Thoracic aorta (tissue), 2 donors: Measurements from ENCODE around the gene THAP3. TPM values are rescaled to one million over a fixed set of nuclear protein-coding genes. Genes with fewer than 3 reads are reported as not detected.

Experiments used
- ATAC-seq: fragments of 150-250 bp; one replicate; pipeline ENCODE4 v1.8.0; 2017; ENCODE audit warnings: low read depth; ENCODE audit not compliant: insufficient number of reproducible peaks, low FRiP score
- DNase-seq: peaks from one replicate; pipeline ENCODE4 v3.0.0-alpha.2; 2020; ENCODE audit warnings: low spot score
- H3K27ac ChIP-seq, 2 donors: fragments of 200-600 bp; sonication (generic); 1 replicate in 1 of 2; 2 replicates in 1 of 2; pipeline ENCODE4 v1.5.1; 2016; ENCODE audit warnings: mild to moderate bottlenecking in 2 of 2, moderate library complexity in 2 of 2
- H3K27me3 ChIP-seq: fragments of 200-600 bp; sonication (generic); replicated peaks from 2 replicates; pipeline ENCODE4 v1.6.0; 2016; ENCODE audit warnings: mild to moderate bottlenecking; ENCODE audit not compliant: insufficient read depth
- H3K36me3 ChIP-seq: fragments of 200-600 bp; sonication (generic); one replicate; pipeline ENCODE4 v1.5.1; 2016
- H3K4me1 ChIP-seq, 2 donors: fragments of 200-600 bp; sonication (generic); 1 replicate in 1 of 2; 2 replicates in 1 of 2; pipeline versions ENCODE4 v1.5.1 to v1.6.0; 2016; ENCODE audit warnings: low read depth in 2 of 2, mild to moderate bottlenecking in 1 of 2; ENCODE audit not compliant: control insufficient read depth in 1 of 2
- H3K4me3 ChIP-seq: fragments of 200-600 bp; sonication (generic); 2 replicates; pipeline ENCODE4 v1.5.1; 2016; ENCODE audit warnings: mild to moderate bottlenecking
- H3K9me3 ChIP-seq: fragments of 200-600 bp; sonication (generic); 2 replicates; pipeline ENCODE4 v1.5.1; 2016
- total RNA-seq, 2 donors: library from RNA; depleted of rRNA; stranded (reverse); fragments of >200 nt; gene quantifications; one replicate each; pipeline versions ENCODE4 v1.1.0 to v1.2.3, GENCODE V29; 2016
- TF ChIP-seq, protein P1 (sequence below): fragments of 200-600 bp; sonication (generic); IDR thresholded peaks from one replicate; pipeline ENCODE4 v1.5.1; 2019; ENCODE audit warnings: antibody characterized with exemption

THAP3 gene
- total RNA-seq, 2 donors from 2014 or later = 14.1 to 18.7 TPM

DNA sequence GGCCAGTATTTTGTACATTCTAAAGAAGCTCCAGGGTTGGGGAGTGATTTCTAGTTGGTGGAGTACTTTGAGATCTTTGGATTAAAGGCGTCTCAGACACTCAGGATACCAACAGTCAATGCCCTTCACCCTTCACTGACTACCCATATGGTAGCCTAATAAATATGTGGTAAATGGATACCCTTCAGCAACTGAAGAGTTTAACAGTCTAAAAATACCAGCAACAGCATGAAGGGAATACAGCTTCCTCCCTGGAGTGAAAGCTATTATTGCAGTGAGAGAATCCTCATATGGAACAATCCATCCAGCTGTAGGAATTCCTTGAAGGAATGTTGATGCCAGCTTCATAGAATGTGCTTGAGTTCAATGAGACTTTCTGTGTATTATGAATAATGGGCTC, 50.1 kb downstream of the THAP3 start:
- Histone ChIP-seq H3K27ac (no peak overlapping the region), H3K27me3 (no peaks in the 10 kb centered on the region), H3K9me3 (no peaks in the 10 kb centered on the region), H3K4me1 (no peaks in the 10 kb centered on the region), H3K4me3 (no peak overlapping the region), H3K36me3 (peaks cover 9% of the 10 kb centered on the region)
- DNase-seq (no peak), ATAC-seq (no peak)
- TF ChIP-seq, protein P1, sequence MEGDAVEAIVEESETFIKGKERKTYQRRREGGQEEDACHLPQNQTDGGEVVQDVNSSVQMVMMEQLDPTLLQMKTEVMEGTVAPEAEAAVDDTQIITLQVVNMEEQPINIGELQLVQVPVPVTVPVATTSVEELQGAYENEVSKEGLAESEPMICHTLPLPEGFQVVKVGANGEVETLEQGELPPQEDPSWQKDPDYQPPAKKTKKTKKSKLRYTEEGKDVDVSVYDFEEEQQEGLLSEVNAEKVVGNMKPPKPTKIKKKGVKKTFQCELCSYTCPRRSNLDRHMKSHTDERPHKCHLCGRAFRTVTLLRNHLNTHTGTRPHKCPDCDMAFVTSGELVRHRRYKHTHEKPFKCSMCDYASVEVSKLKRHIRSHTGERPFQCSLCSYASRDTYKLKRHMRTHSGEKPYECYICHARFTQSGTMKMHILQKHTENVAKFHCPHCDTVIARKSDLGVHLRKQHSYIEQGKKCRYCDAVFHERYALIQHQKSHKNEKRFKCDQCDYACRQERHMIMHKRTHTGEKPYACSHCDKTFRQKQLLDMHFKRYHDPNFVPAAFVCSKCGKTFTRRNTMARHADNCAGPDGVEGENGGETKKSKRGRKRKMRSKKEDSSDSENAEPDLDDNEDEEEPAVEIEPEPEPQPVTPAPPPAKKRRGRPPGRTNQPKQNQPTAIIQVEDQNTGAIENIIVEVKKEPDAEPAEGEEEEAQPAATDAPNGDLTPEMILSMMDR = no peak

DNA sequence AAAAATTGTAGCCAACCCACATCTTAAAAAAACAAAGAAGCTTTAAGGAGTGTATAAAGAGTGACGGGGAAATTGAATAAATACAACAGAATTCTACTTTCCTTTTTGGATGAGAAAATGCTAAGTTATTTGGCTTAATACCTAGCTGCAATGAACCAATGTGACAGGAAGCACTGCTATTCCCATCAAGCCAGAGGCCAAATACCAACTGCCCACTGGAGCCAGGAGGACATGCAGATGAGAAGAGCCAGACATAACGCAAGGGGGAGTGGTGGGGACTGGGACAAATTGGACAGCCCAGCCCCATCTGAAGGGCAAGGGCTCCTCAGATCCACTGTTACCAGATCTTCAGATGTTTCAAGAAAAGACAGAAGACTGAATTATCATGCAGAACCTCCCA, 51.3 kb downstream of the THAP3 start:
- TF ChIP-seq, protein P1 = no peak
- H3K36me3 ChIP-seq = peaks cover 9% of the 10 kb centered on the region
- no peak overlapping the region for H3K4me3 ChIP-seq
- no peaks in the 10 kb centered on the region for H3K9me3 ChIP-seq
- H3K27ac ChIP-seq = no peak overlapping the region
- ATAC-seq (no peak), DNase-seq (no peak)
- no peaks in the 10 kb centered on the region for H3K27me3 ChIP-seq
- no peaks in the 10 kb centered on the region for H3K4me1 ChIP-seq

Other genes with a start within 250 kb of the THAP3 start
- gene ACOT7, start 231.1 kb upstream of the THAP3 start, total RNA-seq = 10 to 100 TPM; 23.7 to 33.0 TPM
- not detected for gene HES2, start 204.9 kb upstream of the THAP3 start, total RNA-seq
- not detected for gene ESPN, start 200.1 kb upstream of the THAP3 start, total RNA-seq
- 10 to 100 TPM in 1 of 2 donors, 1 to 10 TPM in 1; 9.5 to 48.2 TPM for gene TNFRSF25, start 158.7 kb upstream of the THAP3 start, total RNA-seq
- 10 to 100 TPM; 23.4 to 32.9 TPM for gene PLEKHG5, start 133.2 kb upstream of the THAP3 start, total RNA-seq
- gene NOL9, start 70.4 kb upstream of the THAP3 start, total RNA-seq = 10 to 100 TPM; 15.3 to 38.9 TPM
- gene TAS1R1, start 69.6 kb upstream of the THAP3 start, total RNA-seq = under 1 TPM in 1 of 2 donors, not detected in 1; 0.81 TPM
- gene ZBTB48, start 44.9 kb upstream of the THAP3 start, total RNA-seq = 10 to 100 TPM; 20.7 to 28.9 TPM
- gene KLHL21, start 22.0 kb upstream of the THAP3 start, total RNA-seq = 100 to 1,000 TPM; 142 to 156 TPM
- 10 to 100 TPM; 14.6 to 17.7 TPM for gene PHF13, start 11.1 kb upstream of the THAP3 start, total RNA-seq
- gene DNAJC11, start 76.9 kb downstream of the THAP3 start, total RNA-seq = 10 to 100 TPM; 19.4 to 40.4 TPM
- gene CAMTA1, start 160.6 kb downstream of the THAP3 start, total RNA-seq = 100 to 1,000 TPM; 105 to 113 TPM